GM19238 (cell line): Measurements from ENCODE around the gene OBSCN.

ENCODE experiments used
- DNase-seq: peaks from one replicate; pipeline ENCODE4 v3.0.0; 2011; ENCODE audit warnings: low spot score; ENCODE audit not compliant: insufficient read length

OBSCN gene

GRCh38 chr1:228286505-228287417, 78.9 kb downstream of the OBSCN start:
- DNase-seq: no peak

- DNase-seq: no peak
Observed at GRCh38 chr1:228287541-228288425, 79.9 kb downstream of the OBSCN start.

DNA sequence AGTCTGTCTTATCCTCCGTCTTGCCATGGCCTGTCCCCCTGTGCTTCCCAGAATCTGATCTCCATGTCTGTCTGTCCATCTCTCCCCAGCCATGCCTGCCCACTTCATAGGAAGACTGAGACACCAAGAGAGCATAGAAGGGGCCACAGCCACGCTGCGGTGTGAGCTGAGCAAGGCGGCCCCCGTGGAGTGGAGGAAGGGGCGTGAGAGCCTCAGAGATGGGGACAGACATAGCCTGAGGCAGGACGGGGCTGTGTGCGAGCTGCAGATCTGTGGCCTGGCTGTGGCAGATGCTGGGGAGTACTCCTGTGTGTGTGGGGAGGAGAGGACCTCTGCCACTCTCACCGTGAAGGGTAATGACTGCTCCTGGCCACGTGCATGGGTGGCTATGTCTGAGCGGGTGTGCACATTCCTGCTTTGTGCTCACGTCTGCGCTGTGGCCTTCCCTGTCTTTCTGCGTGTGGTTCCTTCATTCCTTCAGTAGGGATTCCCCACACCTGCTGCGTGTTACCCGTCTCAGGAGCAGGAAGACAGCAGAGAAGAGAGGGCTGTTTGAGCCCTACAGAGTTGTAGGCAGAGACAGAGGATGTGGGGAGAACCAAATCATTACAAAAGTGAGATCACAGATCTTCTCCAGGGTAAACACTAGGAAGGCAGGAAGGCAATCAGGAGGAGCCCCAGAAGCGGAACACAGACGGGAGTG, 80.8 kb downstream of the OBSCN start:
- DNase-seq: no peak

DNA sequence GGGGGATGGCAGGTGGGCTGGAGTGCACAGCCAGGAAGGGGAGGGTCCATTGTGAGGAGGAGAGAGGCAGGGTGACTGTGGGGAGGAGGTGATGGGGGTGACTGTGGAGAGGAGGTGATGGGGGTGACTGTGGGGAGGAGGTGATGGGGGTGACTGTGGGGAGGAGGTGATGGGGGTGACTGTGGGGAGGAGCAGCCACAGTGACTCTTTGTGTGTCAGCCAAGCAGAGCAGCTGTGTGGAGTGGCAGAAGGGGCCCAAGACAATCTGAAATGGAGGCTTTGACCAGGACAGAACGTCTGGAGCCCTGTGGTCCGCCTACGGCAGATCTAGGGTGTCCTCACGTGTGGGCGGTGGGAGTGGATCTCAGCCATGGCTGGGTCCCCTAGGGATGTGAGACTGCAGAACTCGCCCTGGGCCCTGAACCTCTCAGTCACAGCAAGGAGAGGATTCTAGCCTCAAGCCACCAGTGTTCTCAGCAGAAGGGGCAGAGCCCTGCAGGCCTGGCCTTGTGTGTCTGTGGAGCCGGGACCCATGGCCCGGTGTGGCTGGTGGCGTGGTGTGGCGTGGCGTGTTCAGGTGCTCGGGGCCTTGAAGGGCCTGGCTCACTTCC, 81.5 kb downstream of the OBSCN start:
- DNase-seq: no peak

DNA sequence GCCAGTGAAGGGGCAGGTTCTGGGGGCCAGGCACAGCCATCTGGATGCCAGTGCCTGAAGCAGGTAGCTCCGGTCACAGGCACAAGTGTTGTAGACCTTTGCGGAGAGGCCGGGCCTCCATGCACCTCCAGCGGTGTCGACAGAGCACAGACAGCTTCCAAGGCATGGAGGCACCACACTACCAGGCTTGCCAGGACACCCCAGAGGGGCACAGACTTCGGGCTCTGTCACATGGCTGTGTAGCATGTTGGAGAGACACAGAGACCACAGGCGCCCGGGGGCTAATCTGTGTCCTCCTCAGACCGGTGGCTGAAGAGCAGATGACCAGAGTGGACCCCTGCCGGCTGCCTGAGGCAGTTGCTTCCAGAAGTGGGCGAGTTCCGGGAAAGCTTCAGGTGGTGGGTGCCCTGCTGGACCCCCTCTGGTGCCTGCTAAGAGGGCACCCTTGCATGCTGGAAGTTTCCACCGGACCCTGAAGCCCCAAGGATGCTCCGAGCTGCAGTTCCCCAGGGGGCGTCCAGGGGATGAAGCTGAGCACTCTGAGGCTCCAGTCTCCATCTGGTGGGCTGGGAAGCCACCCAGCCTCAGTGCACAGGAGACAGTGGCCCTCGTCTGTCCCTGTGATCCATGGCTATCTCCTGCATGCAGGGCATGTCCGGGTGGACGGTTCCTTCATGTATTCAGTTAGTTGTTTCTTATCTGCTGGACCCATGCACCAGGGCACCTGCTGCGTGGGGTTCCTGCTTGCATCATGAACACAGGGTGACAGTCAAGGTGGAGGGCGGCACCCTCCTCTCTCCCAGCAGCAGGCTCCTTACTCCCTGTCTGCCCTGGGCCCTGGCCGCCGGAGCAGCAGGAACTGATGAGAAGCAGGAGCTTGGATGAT, 82.4 kb downstream of the OBSCN start:
- DNase-seq: no peak

DNA sequence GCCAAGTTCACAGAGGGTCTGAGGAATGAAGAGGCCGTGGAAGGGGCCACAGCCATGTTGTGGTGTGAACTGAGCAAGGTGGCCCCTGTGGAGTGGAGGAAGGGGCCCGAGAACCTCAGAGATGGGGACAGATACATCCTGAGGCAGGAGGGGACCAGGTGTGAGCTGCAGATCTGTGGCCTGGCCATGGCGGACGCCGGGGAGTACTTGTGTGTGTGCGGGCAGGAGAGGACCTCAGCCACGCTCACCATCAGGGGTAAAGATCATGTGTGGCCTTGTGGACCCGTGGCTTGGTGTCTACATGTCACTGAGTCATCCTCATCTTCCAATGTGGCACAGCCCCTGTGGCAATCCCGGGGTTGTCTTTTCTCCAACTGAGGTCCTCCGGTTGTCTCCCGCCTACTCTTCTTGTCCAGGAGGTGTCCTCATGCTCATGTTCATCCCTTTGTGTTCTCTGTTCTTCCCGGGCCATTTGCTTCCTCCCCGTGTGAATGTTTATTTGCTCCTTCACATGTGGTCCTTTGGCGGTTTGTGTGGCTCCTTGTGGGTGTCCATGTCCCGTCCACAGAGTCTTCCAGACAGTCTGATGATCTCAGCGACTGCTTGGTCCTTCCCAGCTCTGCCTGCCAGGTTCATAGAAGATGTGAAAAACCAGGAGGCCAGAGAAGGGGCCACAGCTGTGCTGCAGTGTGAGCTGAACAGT, 84.2 kb downstream of the OBSCN start:
- DNase-seq: no peak

GRCh38 chr1:228292609-228292911, 84.7 kb downstream of the OBSCN start:
- no peak for DNase-seq

DNA sequence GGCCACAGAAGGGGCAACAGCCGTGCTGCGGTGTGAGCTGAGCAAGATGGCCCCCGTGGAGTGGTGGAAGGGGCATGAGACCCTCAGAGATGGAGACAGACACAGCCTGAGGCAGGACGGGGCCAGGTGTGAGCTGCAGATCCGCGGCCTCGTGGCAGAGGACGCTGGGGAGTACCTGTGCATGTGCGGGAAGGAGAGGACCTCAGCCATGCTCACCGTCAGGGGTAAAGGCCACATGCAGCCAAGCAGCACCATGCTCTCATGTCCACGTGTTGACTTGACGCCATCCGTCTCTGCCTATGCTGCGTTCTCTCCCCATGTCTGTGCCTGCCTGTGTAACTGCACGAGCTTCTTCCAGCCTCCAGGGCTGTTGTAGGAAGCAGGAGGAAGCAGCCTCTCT, 85.5 kb downstream of the OBSCN start:
- DNase-seq: no peak

DNA sequence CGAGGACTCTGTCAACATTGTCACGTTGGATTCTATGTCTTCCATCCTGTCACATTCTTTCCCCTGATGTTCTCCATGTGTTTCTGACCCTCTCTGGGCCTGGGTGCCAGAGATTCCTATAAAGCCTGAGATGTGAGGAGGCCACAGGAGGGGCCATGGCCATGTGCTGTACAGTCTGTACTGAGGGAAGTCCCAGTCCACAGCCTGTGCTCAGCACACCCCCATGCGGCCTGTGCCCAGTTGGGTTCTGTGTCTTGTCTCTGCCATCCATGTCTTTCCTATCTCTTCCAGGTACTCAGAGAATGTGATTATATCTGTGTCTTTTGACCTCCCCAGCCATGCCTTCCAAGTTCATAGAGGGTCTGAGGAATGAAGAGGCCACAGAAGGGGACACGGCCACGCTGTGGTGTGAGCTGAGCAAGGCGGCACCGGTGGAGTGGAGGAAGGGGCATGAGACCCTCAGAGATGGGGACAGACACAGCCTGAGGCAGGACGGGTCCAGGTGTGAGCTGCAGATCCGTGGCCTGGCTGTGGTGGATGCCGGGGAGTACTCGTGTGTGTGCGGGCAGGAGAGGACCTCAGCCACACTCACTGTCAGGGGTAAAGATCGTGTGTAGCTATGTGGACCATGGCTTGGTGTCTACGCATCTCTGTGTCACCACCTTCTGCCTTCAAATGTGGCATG, 86.1 kb downstream of the OBSCN start:
- DNase-seq: no peak

DNA sequence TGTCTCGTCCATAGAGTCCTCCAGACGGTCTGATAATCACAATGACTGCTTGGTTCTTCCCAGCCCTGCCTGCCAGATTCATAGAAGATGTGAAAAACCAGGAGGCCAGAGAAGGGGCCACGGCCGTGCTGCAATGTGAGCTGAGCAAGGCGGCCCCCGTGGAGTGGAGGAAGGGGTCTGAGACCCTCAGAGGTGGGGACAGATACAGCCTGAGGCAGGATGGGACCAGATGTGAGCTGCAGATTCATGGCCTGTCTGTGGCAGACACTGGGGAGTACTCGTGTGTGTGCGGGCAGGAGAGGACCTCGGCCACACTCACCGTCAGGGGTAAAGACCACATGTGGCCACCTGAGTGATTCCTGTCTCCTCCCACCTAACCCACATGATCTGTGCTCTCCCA, 86.9 kb downstream of the OBSCN start:
- no peak for DNase-seq

- no peak for DNase-seq
Observed at GRCh38 chr1:228295201-228295600, 87.4 kb downstream of the OBSCN start.

GRCh38 chr1:228295981-228296380, 88.1 kb downstream of the OBSCN start:
- DNase-seq: no peak

- DNase-seq: no peak
Observed at GRCh38 chr1:228297242-228297641, 89.4 kb downstream of the OBSCN start.

GRCh38 chr1:228297822-228298221, 90.0 kb downstream of the OBSCN start:
- DNase-seq: no peak

DNA sequence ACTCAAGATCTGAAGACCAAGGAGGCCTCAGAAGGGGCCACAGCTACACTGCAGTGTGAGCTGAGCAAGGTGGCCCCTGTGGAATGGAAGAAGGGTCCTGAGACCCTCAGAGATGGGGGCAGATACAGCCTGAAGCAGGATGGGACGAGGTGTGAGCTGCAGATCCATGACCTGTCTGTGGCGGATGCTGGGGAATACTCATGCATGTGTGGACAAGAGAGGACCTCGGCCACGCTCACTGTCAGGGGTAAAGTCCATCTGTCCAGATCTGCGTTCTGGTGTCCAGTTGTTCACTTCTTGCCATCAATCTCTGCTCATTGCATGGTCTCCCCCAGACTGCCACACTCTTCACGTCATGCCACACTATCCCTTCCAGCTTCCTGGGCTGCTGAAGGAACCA, 90.6 kb downstream of the OBSCN start:
- DNase-seq: no peak

DNA sequence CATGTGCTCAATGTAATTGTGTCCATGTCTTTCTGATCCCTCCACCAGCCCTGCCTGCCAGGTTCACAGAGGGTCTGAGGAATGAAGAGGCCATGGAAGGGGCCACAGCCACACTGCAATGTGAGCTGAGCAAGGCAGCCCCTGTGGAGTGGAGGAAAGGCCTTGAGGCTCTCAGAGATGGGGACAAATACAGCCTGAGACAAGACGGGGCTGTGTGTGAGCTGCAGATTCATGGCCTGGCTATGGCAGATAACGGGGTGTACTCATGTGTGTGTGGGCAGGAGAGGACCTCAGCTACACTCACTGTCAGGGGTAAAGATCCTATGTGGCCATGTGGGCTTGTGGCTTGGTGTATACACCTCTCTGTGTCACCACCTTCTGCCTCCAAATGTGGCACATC, 91.4 kb downstream of the OBSCN start:
- no peak for DNase-seq

DNA sequence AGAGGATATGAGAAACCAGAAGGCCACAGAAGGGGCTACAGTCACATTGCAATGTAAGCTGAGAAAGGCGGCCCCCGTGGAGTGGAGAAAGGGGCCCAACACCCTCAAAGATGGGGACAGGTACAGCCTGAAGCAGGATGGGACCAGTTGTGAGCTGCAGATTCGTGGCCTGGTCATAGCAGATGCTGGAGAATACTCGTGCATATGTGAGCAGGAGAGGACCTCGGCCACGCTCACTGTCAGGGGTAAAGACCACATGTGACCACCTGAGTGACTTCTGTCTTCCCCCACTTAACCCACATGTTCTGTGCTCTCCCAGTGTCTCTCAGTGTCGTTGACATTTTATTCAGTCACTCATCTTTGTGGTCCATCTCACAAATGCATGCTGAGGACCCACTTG, 92.1 kb downstream of the OBSCN start:
- no peak for DNase-seq

- DNase-seq: no peak
Observed at GRCh38 chr1:228302086-228302485, 94.2 kb downstream of the OBSCN start.

DNA sequence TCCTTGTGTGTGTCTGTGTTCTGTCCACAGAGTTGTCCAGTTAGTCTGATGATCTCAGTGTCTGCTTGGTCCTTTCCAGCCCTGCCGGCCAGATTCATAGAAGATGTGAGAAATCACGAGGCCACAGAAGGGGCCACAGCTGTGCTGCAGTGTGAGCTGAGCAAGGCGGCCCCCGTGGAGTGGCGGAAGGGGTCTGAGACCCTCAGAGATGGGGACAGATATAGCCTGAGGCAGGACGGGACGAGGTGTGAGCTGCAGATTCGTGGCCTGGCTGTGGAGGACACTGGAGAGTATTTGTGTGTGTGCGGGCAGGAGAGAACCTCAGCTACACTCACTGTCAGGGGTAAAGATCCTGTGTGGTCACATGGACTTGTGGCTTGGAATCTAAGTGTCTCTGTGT, 95.8 kb downstream of the OBSCN start:
- no peak for DNase-seq
